DLD1 (cell line): ENCODE measurements around the gene NME7.

Source experiments
- in situ Hi-C: cut with HindIII; loops from 2 replicates; pipeline ENCODE4 v1.10.0; 2017; ENCODE audit warnings: low sequenced_read_pairs

The NME7 gene

GRCh38 chr1:169092399-169092798 lies 275.2 kb downstream of the NME7 start:
- in situ Hi-C loops, result no loop called here

GRCh38 chr1:169091480-169091941 lies 276.1 kb downstream of the NME7 start:
- in situ Hi-C loops, result no loop called here

- in situ Hi-C loops, result no loop called here
Observed at GRCh38 chr1:169090900-169091311, 276.7 kb downstream of the NME7 start.

GRCh38 chr1:169090308-169090899 lies 277.2 kb downstream of the NME7 start:
- in situ Hi-C loops, result no loop called here

- in situ Hi-C loops, result no loop called here
Observed at GRCh38 chr1:169089776-169090175, 277.8 kb downstream of the NME7 start.

- in situ Hi-C loops, result no loop called here
Observed at GRCh38 chr1:169087876-169088275, 279.7 kb downstream of the NME7 start.

GRCh38 chr1:169086603-169087455 lies 280.8 kb downstream of the NME7 start:
- in situ Hi-C loops, result no loop called here

- in situ Hi-C loops, result no loop called here
Observed at GRCh38 chr1:169085911-169086310, 281.7 kb downstream of the NME7 start.
